CD4-positive, alpha-beta T cell treated with Interleukin-15 for 1 hour (primary cell): Measurements from ENCODE around the gene PDAP1.
"Not testable (repeated sequence)": the region's sequence is repeated elsewhere in the genome, so short reads cannot be mapped to it uniquely, and the experiment has no call there.

Experiments
- DNase-seq: peaks from one replicate; pipeline ENCODE4 v3.0.0-alpha.2; 2020

PDAP1 gene

DNA sequence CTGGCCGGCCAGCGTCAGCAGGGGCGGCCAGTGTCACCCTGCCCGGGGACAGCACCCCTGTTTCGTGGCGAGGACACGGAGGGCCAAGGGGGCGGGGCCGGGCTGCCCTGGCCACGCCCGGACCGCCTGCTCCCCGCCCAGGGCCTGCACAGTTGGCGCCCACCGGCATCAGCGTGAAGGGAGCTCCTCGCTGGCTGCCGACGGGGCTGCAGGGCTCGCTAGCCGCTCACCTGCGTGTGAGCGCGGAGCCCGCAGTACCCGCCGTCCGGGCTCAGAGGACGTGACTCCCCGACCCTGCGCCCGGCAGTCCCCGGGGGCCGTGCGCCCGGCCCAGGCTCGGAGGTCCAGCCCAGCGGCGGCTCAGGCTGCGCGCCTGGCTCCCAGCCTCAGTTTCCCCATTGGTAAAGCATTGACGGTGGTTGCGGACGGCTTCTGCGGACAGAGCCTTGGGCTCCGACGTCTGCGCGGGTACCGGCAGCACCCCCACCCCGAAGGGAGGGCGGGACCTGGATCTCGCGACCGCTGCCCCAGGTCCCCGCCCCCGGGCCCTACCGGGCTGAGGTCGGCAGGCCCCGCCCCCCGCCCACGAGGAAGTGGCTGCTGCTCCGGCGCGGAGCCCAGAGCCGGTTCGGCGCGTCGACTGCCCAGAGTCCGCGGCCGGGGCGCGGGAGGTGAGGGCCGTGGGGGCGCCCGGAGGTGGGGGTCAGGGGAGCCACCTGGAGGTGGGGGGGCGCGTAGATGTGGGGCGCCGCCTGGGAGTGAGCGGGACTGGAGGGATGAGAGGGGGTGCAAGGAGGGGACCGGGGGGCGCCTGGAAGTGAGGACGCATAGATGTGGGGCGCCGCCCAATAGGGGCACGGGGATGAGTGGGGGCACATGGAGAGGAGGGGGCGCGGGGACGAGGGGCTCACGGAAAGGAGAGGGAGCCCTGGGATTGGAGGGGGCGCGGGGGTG lies 34.0 kb downstream of the PDAP1 start, which contains the start of gene ARPC1B:
ARPC1B (plus strand) TSS at position 620 of the 954 bp plus-strand sequence. CDS start 10,985 bp downstream, outside the sequence.
- DNase-seq, result peak; percentile 88

DNA sequence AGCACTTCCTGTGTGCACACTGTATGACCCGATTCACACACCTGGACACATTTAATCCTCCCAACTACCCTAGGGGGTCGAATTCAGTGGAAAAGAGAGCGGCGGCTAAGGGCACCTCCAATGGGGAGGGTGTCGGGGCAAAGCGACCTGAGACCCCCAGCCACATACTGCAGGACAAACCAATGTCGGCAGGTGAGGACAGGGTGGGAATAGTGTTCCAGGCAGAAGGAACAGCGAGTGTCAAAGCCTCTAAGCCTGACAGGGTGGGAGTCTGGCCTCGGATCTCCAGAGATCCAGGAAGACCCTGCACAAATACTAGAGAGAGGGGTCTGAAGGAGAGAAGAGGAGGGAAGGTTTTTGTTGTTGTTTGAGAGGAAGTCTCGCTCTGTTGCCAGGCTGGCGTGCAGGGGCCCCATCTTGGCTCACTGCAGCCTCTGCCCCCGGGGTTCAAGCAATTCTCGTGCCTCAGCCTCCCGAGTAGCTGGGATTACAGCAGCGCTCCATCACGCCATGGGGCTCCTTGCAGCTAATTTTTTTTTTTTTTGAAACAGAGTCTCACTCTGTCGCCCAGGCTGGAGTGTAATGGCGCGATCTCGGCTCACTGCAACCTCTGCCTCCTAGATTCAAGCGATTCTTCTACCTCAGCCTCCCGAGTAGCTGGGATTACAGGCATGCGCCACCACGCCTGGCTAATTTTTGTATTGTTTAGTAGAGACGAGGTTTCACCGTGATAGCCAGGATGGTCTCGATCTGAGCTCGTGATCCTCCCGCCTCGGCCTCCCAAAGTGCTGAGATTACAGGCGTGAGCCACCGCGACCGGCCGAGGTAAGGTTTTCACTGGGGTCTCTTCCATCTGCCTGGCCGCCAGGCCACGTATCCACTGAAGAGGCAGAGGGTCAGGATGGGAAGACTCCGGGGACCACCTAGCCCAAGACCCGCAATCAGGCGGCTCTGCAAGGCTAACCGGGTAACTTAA lies 35.0 kb downstream of the PDAP1 start:
- no peak for DNase-seq

DNA sequence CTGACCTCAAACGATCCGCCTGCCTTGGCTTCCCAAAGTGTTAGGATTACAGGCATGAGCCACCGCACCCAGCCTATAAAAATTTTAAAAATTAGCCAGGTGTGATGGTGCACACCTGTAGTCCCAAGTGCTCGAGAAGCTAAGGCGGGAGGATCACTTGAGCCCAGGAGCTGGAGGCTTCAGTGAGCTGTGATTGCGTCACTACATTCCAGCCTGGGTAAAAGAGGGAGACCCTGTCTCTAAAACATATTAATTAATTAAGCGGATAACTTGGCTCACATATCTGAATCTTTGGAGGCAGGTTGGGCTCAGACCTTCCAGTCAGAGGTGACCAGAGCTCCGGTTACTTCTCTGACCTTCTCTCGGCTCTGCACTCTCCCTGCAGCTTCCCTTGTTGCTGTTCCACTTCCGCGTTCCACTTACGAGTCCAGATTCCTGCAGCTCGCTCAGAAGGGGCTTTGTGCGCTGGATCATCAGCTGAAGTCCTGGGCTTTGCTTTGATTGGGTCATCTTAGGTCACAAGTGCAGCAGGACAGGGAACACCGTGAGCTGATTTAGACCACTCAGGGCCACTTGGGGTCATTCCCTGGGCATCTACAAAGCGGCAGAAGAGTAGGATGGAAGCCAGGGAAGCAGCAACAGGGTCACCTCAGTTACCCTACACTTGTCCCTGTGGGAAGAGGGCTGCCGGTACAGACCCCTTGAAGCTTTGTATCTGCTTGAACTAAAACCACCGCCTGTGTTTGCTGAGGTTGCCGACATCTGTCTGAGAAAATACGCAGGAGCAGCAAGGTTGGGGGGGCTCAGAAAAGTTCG lies 35.9 kb downstream of the PDAP1 start:
- no peak for DNase-seq

DNA sequence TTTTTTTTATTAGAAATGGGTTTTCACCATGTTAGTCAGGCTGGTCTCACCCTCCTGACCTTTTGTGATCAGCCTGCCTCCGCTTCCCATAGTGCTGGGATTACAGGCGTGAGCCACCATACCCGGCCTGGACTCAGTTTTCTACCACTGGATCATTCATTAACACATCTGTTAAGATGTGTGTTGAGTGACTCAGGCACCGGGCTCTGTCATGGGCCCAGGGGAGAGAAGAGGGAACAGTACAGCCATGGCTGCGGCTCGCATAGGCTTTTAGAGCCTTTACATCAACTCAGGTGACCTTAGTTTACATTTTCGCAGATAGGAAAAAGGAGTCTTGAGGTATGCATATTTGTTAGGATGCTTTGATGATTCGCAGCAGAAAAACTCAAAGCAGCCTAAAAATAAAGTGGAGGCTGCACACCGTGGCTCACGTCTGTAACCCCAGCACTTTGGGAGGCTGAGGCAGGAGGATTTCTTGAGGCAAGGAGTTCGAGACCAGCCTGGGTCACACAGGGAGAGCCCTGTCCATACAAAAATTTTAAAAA lies 36.9 kb downstream of the PDAP1 start:
- DNase-seq, result no peak

GRCh38 chr7:99369767-99370391 lies 38.5 kb downstream of the PDAP1 start:
- no peak for DNase-seq

- DNase-seq, result no peak
Observed at GRCh38 chr7:99368750-99369389, 39.5 kb downstream of the PDAP1 start.

DNA sequence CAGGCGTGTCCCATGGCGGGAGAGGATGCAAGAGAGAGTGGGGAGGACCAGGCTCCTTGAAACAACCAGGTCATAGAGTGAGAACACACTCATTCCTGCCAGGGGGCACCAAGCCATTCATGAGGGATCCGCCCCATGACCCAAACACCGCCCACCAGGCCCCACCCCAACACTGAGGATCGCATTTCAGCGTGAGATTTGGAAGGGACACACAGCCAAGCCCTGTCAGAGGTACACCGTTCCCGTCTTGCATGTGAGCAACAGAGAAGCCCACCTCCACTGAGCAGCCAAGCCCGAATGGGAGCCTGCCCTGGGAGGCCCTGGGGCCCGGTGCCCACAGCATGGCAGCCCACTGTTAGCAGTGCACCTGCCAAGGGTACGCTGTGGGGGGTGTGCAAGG lies 41.8 kb downstream of the PDAP1 start:
- DNase-seq, result no peak

- peak; percentile 70 for DNase-seq
Observed at GRCh38 chr7:99365318-99366141, 42.9 kb downstream of the PDAP1 start.

DNA sequence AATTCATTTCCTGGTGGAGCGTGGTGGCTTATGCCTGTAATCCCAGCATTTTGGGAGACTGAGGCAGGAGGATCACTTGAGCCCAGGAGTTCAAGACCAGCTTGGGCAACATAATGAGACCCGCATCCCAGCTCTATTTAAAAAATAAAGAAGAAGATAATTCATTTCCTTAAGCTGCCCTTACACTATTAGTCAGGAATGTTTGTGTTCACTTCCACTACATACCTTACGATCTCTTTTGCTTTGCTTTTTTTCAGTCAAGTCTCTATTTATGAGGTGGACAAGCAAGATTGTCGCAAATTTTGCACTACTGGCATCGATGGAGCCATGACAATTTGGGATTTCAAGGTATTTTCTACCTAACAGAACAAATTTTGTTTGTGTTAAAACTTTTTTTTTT lies 45.1 kb downstream of the PDAP1 start:
- DNase-seq, result no peak

DNA sequence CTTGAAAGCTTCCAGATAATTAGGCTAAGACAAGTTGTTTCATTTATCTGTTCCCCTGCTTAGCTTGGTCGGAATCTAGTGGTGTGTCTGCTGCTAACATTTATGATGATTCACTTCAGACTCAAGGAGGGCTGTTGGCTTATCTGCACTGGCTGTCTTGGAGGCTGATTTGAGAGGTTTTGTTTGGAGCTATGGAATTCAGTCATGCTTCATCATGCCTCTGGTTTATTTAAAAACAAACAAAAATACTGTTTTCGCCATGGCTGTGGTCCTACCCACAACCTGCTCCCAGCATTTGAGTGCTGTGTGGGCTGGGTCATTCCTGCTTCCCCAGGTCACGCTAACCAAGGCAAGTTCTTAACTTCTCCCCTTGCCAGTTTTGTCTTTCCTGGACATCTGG lies 45.6 kb downstream of the PDAP1 start:
- DNase-seq, result no peak

DNA sequence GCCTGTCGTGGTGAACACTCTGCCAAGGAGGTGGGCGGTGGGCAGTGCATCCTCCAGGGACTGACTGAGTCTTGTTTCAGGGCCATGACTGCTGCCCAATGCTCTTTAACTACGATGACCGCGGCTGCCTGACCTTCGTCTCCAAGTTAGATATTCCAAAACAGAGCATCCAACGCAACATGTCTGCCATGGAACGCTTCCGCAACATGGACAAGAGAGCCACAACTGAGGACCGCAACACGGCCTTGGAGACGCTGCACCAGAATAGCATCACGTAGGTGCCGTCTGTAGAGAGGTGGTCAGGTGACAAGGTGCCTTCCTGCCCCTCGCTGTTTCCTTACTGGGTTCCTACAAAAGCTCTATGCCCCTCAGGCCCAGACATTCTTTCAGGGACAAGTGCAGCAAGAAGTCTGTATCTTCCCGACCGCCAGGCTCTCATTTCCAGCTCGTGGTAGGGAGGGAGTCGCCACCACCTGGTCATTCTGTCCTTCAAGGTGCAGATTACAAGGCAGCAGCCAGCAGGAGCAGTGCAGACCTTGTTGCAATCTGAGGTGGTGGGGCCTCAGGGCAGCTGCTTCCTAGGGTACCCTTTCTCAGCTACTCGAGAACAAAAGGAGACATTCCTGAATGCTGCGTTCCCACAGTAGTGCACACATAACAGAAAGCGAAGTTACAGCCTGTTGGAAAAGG lies 48.8 kb downstream of the PDAP1 start:
- DNase-seq, result no peak

DNA sequence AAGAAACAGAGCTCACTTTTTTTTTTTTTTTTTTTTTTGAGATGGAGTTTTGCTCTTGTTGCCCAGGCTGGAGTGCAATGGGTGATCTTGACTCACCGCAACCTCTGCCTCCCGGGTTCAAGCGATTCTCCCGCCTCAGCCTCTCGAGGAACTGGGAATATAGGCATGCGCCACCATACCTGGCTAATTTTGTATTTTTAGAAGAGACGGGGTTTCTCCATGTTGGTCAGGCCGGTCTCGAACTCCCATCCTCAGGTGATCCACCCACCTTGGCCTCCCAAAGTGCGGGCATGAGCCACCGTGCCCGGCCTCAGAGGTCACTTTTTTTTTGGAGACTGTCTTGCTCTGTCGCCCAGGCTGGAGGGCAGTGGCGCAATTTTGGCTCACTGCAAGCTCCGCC lies 49.9 kb downstream of the PDAP1 start:
- DNase-seq, result not testable (repeated sequence)

DNA sequence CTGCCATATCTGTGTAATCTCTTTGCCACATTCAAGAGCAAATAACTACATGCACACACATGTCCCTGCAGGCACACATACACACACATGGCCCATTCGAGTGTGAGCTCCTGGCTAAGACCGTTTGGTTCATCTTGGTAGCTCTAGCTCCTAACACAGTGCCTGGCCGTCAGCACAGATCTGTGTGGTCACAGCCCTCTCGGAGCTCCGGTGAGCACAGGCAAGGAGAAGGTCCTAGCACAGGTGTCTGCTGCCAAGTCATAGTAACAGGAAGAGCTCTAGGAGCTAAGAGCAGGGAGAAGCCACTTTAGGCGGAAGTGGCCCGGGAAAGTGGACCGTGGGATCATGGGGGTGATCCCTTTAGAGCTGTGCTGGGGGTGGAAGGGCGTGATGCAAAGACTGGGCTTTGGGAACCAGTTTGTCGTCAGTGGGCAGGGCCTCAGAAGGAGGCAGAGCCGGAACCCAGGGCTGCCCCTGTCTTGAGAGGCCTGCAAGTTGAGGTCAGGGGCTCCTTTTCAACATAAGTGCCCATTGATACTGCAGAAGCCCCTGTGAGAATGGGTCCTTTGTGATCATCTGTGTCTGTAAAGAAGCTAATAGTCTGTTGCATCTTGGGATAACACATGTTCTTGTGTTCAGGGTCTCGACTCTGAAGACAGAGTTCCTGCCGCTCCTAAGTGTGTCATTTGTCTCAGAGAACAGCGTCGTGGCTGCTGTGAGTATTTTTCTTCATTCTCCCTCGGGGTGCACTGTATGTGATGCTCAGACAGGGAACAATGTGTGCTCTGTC lies 50.5 kb downstream of the PDAP1 start:
- no peak for DNase-seq

DNA sequence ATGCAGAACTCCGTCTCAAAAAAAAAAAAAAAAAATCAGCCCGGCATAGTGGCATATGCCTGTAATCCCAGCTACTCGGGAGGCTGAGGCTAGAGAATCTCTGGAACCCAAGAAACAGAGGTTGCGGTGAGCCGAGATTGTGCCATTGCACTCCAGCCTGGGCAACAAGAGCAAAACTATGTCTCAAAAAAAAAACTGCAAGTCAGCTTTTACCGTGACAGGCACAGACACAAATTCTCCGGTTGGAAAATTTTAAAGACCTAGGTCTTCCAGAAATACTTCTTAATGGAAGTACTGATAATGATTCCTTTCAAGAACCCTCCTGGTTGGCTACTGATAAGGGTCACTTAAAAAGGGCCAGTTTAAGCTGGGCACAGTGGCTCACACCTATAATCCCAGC lies 53.3 kb downstream of the PDAP1 start:
- DNase-seq, result no peak

- no peak for DNase-seq
Observed at GRCh38 chr7:99352247-99352646, 56.1 kb downstream of the PDAP1 start.

DNA sequence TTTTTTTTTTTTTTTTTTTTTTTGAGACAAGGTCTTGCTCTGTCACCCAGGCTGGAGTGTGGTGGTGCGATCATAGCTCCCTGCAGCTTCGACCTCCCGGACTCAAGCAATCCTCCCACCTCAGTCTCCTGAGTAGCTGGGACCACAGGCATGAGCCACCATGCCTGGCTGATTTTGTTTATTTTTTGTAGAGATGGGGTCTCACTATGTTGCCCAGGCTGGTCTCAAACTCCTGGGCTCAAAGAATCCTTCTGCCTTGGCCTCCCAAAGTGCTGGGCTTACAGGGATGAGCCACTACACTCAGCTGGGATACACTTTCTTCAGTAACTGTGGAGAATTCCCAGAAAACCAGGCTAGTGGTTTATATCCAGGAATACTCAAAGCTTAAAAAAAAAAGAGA lies 57.8 kb downstream of the PDAP1 start:
- DNase-seq, result not testable (repeated sequence)
